Activated CD8-positive, alpha-beta T cell treated with anti-CD3 and anti-CD28 coated beads for 36 hours (primary cell): ENCODE results near the gene PTPRN2. TPM values are rescaled to one million over a fixed set of nuclear protein-coding genes. Genes with fewer than 3 reads are reported as not detected.

ENCODE experiments used
- ATAC-seq: fragments of 200-7000 bp; cut with Tn5 transposase; one replicate; pipeline ENCODE4 v1.10.0; 2021; ENCODE audit warnings: mild to moderate bottlenecking, moderate library complexity
- CTCF ChIA-PET: fragments of 350-600 bp; sonication (Branson Sonifier 250); formaldehyde crosslinking; loops from one replicate; lab custom pipeline; 2021; ENCODE audit warnings: antibody characterized with exemption; lab: Charles Lee
- POLR2A ChIA-PET: fragments of 350-600 bp; sonication (Branson Sonifier 250); formaldehyde crosslinking; loops from one replicate; lab custom pipeline; 2021; ENCODE audit warnings: antibody characterized with exemption; lab: Charles Lee
- DNase-seq: peaks from one replicate; pipeline ENCODE4 v3.0.0-alpha.2; 2020
- H3K27ac Mint-ChIP-seq: one replicate; pipeline ENCODE4 v1.8.0; 2021; ENCODE audit warnings: mild to moderate bottlenecking, mixed read lengths
- H3K27me3 Mint-ChIP-seq: one replicate; pipeline ENCODE4 v1.8.0; 2021; ENCODE audit warnings: mixed read lengths
- H3K36me3 Mint-ChIP-seq: one replicate; pipeline ENCODE4 v1.8.0; 2021; ENCODE audit warnings: low read depth, mixed read lengths
- H3K4me1 Mint-ChIP-seq: one replicate; pipeline ENCODE4 v1.8.0; 2021; ENCODE audit warnings: low read depth, mixed read lengths
- H3K4me3 Mint-ChIP-seq: one replicate; pipeline ENCODE4 v1.8.0; 2021; ENCODE audit warnings: mild to moderate bottlenecking, moderate library complexity, mixed read lengths
- H3K9me3 Mint-ChIP-seq: one replicate; pipeline ENCODE4 v1.8.0; 2021; ENCODE audit warnings: mixed read lengths
- CTCF ChIP-seq: fragments of 200-600 bp; IDR thresholded peaks from one replicate; pipeline ENCODE4 v1.8.0; 2022; ENCODE audit warnings: antibody characterized with exemption, mild to moderate bottlenecking
- intact Hi-C: fragments of 100-400 bp; cut with micrococcal nuclease; formaldehyde crosslinking; loops from one replicate; pipeline ENCODE4 v1.10.0; 2022
- total RNA-seq, 2 experiments: library from RNA; stranded (reverse); gene quantifications; one replicate each; pipeline ENCODE4 v1.2.3, GENCODE V29; 2021

PTPRN2 gene
- total RNA-seq, 2 experiments from 2014 or later, result 0.49 to 0.65 TPM

GRCh38 chr7:158000160-158000559 lies 587.5 kb downstream of the PTPRN2 start:
- Mint-ChIP-seq H3K27me3 (no peaks in the 10 kb centered on the region), H3K36me3 (no peaks in the 10 kb centered on the region), H3K4me3 (no peak overlapping the region), H3K4me1 (no peaks in the 10 kb centered on the region), H3K27ac (no peak overlapping the region), H3K9me3 (no peaks in the 10 kb centered on the region)
- ChIA-PET CTCF (no interaction called here), POLR2A (no interaction called here)
- DNase-seq (no peak), ATAC-seq (no peak)
- intact Hi-C loops, result no loop called here
- TF ChIP-seq CTCF, result no peak

- ChIA-PET POLR2A (no interaction called here), CTCF (no interaction called here)
- Mint-ChIP-seq H3K27ac (no peak overlapping the region), H3K36me3 (no peaks in the 10 kb centered on the region), H3K4me3 (no peak overlapping the region), H3K4me1 (no peaks in the 10 kb centered on the region), H3K9me3 (no peaks in the 10 kb centered on the region), H3K27me3 (no peaks in the 10 kb centered on the region)
- TF ChIP-seq CTCF, result no peak
- DNase-seq (no peak), ATAC-seq (no peak)
- intact Hi-C loops, result no loop called here
These were observed 588.6 kb downstream of the PTPRN2 start for GRCh38 chr7:157998884-157999552.

GRCh38 chr7:157997471-157997870 lies 590.2 kb downstream of the PTPRN2 start:
- ATAC-seq, result no peak
- POLR2A ChIA-PET, result no interaction called here
- no peaks in the 10 kb centered on the region for H3K27me3 Mint-ChIP-seq

GRCh38 chr7:157997080-157997440 lies 590.6 kb downstream of the PTPRN2 start:
- H3K4me1 Mint-ChIP-seq, result no peaks in the 10 kb centered on the region
- ChIA-PET CTCF (no interaction called here), POLR2A (no interaction called here)
- no peak for TF ChIP-seq CTCF
- H3K4me3 Mint-ChIP-seq, result no peak overlapping the region
- H3K27me3 Mint-ChIP-seq, result no peaks in the 10 kb centered on the region
- no peaks in the 10 kb centered on the region for H3K36me3 Mint-ChIP-seq
- no peak overlapping the region for H3K27ac Mint-ChIP-seq
- no peak for DNase-seq
- ATAC-seq, result no peak
- H3K9me3 Mint-ChIP-seq, result no peaks in the 10 kb centered on the region
- intact Hi-C loops, result no loop called here

More at GRCh38 chr7:157997471-157997870, 590.2 kb downstream of the PTPRN2 start:
- intact Hi-C loops, result no loop called here
- Mint-ChIP-seq H3K27ac (no peak overlapping the region), H3K9me3 (no peaks in the 10 kb centered on the region), H3K36me3 (no peaks in the 10 kb centered on the region), H3K4me3 (no peak overlapping the region), H3K4me1 (no peaks in the 10 kb centered on the region)
- no peak for TF ChIP-seq CTCF
- DNase-seq, result no peak
- CTCF ChIA-PET, result no interaction called here

- Mint-ChIP-seq H3K4me1 (no peaks in the 10 kb centered on the region), H3K27ac (no peak overlapping the region), H3K9me3 (no peaks in the 10 kb centered on the region), H3K4me3 (no peak overlapping the region), H3K27me3 (no peaks in the 10 kb centered on the region), H3K36me3 (no peaks in the 10 kb centered on the region)
- no peak for TF ChIP-seq CTCF
- intact Hi-C loops, result no loop called here
- ChIA-PET CTCF (no interaction called here), POLR2A (interaction anchor here (0.6 kb wide), 1 partner anchor 351 kb away, joined by 3 read pairs; no protein-coding TSS in a partner anchor)
- DNase-seq (no peak), ATAC-seq (no peak)
These were observed 591.1 kb downstream of the PTPRN2 start for GRCh38 chr7:157996359-157997079.
